Activated T-cell treated with anti-CD3 and anti-CD28 coated beads, Interleukin-2, amount 50 U/mL, for 72 hours (primary cell): ENCODE data around the gene GRIN1. TPM values are rescaled to one million over a fixed set of nuclear protein-coding genes. Genes with fewer than 3 reads are reported as not detected.

Experiments
- ATAC-seq, 2 donors: fragments of 150-1000 bp; cut with Tn5 transposase; replicated peaks in 1 of 2; 2 replicates each; pipeline ENCODE4 v1.10.0; 2021; ENCODE audit warnings: moderate library complexity in 2 of 2, mild to moderate bottlenecking in 1 of 2
- DNase-seq, 2 donors: peaks; one replicate each; pipeline ENCODE4 v3.0.0; 2021 to 2022; ENCODE audit warnings: mixed read lengths in 1 of 2
- H3K27ac Mint-ChIP-seq: one replicate; pipeline ENCODE4 v1.8.0; 2022; ENCODE audit warnings: mild to moderate bottlenecking, moderate library complexity, mixed read lengths
- H3K27me3 Mint-ChIP-seq: one replicate; pipeline ENCODE4 v1.8.0; 2022; ENCODE audit warnings: low read depth, mixed read lengths
- H3K36me3 Mint-ChIP-seq, 2 donors: one replicate each; pipeline ENCODE4 v1.8.0; 2022; ENCODE audit warnings: mixed read lengths in 2 of 2, mild to moderate bottlenecking in 1 of 2; ENCODE audit not compliant: insufficient read depth in 2 of 2
- H3K4me1 Mint-ChIP-seq: one replicate; pipeline ENCODE4 v1.8.0; 2022; ENCODE audit warnings: low read depth, mixed read lengths
- H3K4me3 Mint-ChIP-seq, 2 donors: one replicate each; pipeline ENCODE4 v1.8.0; 2022; ENCODE audit warnings: mild to moderate bottlenecking in 2 of 2, mixed read lengths in 2 of 2, moderate library complexity in 2 of 2
- H3K9me3 Mint-ChIP-seq, 2 donors: one replicate each; pipeline ENCODE4 v1.8.0; 2022; ENCODE audit warnings: mixed read lengths in 2 of 2
- total RNA-seq, 2 donors: library from RNA; stranded (reverse); gene quantifications; one replicate each; pipeline ENCODE4 v1.2.3, GENCODE V29; 2022

Gene GRIN1
- total RNA-seq, 2 donors from 2014 or later, result 0.38 to 1.2 TPM

- Mint-ChIP-seq H3K27ac (peak overlapping the region; percentile 28), H3K36me3 (peaks cover 1 to 9% of the 10 kb centered on the region in 2 donors)
- ATAC-seq, result no peak
Observed at GRCh38 chr9:137201205-137201868, 62.4 kb downstream of the GRIN1 start.

GRCh38 chr9:137202966-137203365 is 64.0 kb downstream of the GRIN1 start:
- peaks cover 1 to 20% of the 10 kb centered on the region in 2 donors for H3K36me3 Mint-ChIP-seq
- peak overlapping the region in 1 of 2 donors; percentile 10 for H3K4me3 Mint-ChIP-seq
- H3K27ac Mint-ChIP-seq, result no peak overlapping the region
- H3K4me1 Mint-ChIP-seq, result peaks cover 59% of the 10 kb centered on the region
- no peaks in the 10 kb centered on the region for H3K27me3 Mint-ChIP-seq
- no peak for ATAC-seq
- H3K9me3 Mint-ChIP-seq, result no peaks in the 10 kb centered on the region
- no peak for DNase-seq

More at GRCh38 chr9:137201205-137201868, 62.4 kb downstream of the GRIN1 start:
- no peaks in the 10 kb centered on the region for H3K9me3 Mint-ChIP-seq
- H3K4me1 Mint-ChIP-seq, result peaks cover 43% of the 10 kb centered on the region
- DNase-seq, result no peak
- no peaks in the 10 kb centered on the region for H3K27me3 Mint-ChIP-seq
- H3K4me3 Mint-ChIP-seq, result peak overlapping the region; percentile 91 to 93

GRCh38 chr9:137204731-137205125 is 65.8 kb downstream of the GRIN1 start:
- peaks cover 1 to 22% of the 10 kb centered on the region in 2 donors for H3K36me3 Mint-ChIP-seq

GRCh38 chr9:137205126-137206069 is 66.4 kb downstream of the GRIN1 start, which contains the start of the genes NDOR1 and TMEM203:
Gene NDOR1 (plus strand): TSS chr9:137205700. CDS start chr9:137205778, 78 bp downstream.
Gene TMEM203 (minus strand): TSS chr9:137205648. CDS start chr9:137205414, 234 bp downstream.
- H3K27me3 Mint-ChIP-seq, result no peaks in the 10 kb centered on the region
- DNase-seq (peak; percentile 96 to 97), ATAC-seq (peak; percentile 66 to 69)
- H3K27ac Mint-ChIP-seq, result peak within 1 kb of the TSS; percentile 90
- H3K4me1 Mint-ChIP-seq, result peaks cover 54% of the 10 kb centered on the region
- peaks cover 1 to 22% of the 10 kb centered on the region in 2 donors for H3K36me3 Mint-ChIP-seq
- peak within 1 kb of the TSS; percentile 94 to 95 for H3K4me3 Mint-ChIP-seq
- no peaks in the 10 kb centered on the region for H3K9me3 Mint-ChIP-seq

More at GRCh38 chr9:137204731-137205125, 65.8 kb downstream of the GRIN1 start:
- no peak for ATAC-seq
- Mint-ChIP-seq H3K4me1 (peaks cover 54% of the 10 kb centered on the region), H3K27me3 (no peaks in the 10 kb centered on the region), H3K4me3 (peak overlapping the region; percentile 94 to 95), H3K9me3 (no peaks in the 10 kb centered on the region), H3K27ac (peak overlapping the region; percentile 90)
- DNase-seq, result no peak

- DNase-seq (no peak), ATAC-seq (no peak)
- Mint-ChIP-seq H3K27ac (peak overlapping the region; percentile 63), H3K4me1 (peaks cover 52% of the 10 kb centered on the region), H3K4me3 (peak overlapping the region; percentile 94 to 95), H3K9me3 (no peaks in the 10 kb centered on the region), H3K27me3 (no peaks in the 10 kb centered on the region), H3K36me3 (peaks cover 1 to 22% of the 10 kb centered on the region in 2 donors)
Observed at GRCh38 chr9:137206602-137207001, 67.6 kb downstream of the GRIN1 start.

GRCh38 chr9:137211532-137211931 is 72.6 kb downstream of the GRIN1 start:
- Mint-ChIP-seq H3K27ac (peak overlapping the region; percentile 61), H3K4me3 (no peak overlapping the region), H3K4me1 (peaks cover 19% of the 10 kb centered on the region), H3K27me3 (no peaks in the 10 kb centered on the region), H3K9me3 (no peaks in the 10 kb centered on the region), H3K36me3 (peaks cover 0 to 13% of the 10 kb centered on the region in 2 donors)
- ATAC-seq, result no peak
- no peak for DNase-seq

GRCh38 chr9:137212520-137212919 is 73.6 kb downstream of the GRIN1 start:
- no peaks in the 10 kb centered on the region for H3K27me3 Mint-ChIP-seq
- H3K9me3 Mint-ChIP-seq, result no peaks in the 10 kb centered on the region
- no peak overlapping the region for H3K27ac Mint-ChIP-seq
- peaks cover 9% of the 10 kb centered on the region for H3K4me1 Mint-ChIP-seq
- H3K36me3 Mint-ChIP-seq, result peaks cover 0 to 6% of the 10 kb centered on the region in 2 donors
- DNase-seq (no peak), ATAC-seq (no peak)
- H3K4me3 Mint-ChIP-seq, result no peak overlapping the region

GRCh38 chr9:137213160-137214060 is 74.5 kb downstream of the GRIN1 start:
- H3K27me3 Mint-ChIP-seq, result no peaks in the 10 kb centered on the region
- DNase-seq (no peak), ATAC-seq (no peak)
- H3K4me1 Mint-ChIP-seq, result peaks cover 6% of the 10 kb centered on the region
- H3K36me3 Mint-ChIP-seq, result peaks cover 0 to 5% of the 10 kb centered on the region in 2 donors
- H3K27ac Mint-ChIP-seq, result no peak overlapping the region
- H3K9me3 Mint-ChIP-seq, result no peaks in the 10 kb centered on the region
- H3K4me3 Mint-ChIP-seq, result no peak overlapping the region

GRCh38 chr9:137214620-137215019 is 75.7 kb downstream of the GRIN1 start:
- Mint-ChIP-seq H3K4me3 (no peak overlapping the region), H3K36me3 (peaks cover 0 to 2% of the 10 kb centered on the region in 2 donors), H3K9me3 (no peaks in the 10 kb centered on the region), H3K27ac (no peak overlapping the region), H3K4me1 (peaks cover 6% of the 10 kb centered on the region), H3K27me3 (no peaks in the 10 kb centered on the region)
- DNase-seq, result no peak
- no peak for ATAC-seq

- peaks cover 6% of the 10 kb centered on the region for H3K4me1 Mint-ChIP-seq
- H3K27ac Mint-ChIP-seq, result no peak overlapping the region
- H3K36me3 Mint-ChIP-seq, result peaks cover 0 to 2% of the 10 kb centered on the region in 2 donors
- no peak for ATAC-seq
- no peak for DNase-seq
- H3K9me3 Mint-ChIP-seq, result no peaks in the 10 kb centered on the region
- no peak overlapping the region for H3K4me3 Mint-ChIP-seq
- H3K27me3 Mint-ChIP-seq, result no peaks in the 10 kb centered on the region
Observed at GRCh38 chr9:137215196-137215986, 76.4 kb downstream of the GRIN1 start.

- Mint-ChIP-seq H3K4me1 (no peaks in the 10 kb centered on the region), H3K27me3 (no peaks in the 10 kb centered on the region), H3K27ac (no peak overlapping the region), H3K9me3 (no peaks in the 10 kb centered on the region), H3K36me3 (peaks cover 0 to 2% of the 10 kb centered on the region in 2 donors), H3K4me3 (no peak overlapping the region)
- DNase-seq, result no peak
- no peak for ATAC-seq
Observed at GRCh38 chr9:137216188-137216965, 77.4 kb downstream of the GRIN1 start.
